Right lung (tissue), 5 donors: ENCODE measurements around the gene CMYA5. TPM values are rescaled to one million over a fixed set of nuclear protein-coding genes. Genes with fewer than 3 reads are reported as not detected.
"Not testable (repeated sequence)": the region's sequence is repeated elsewhere in the genome, so short reads cannot be mapped to it uniquely, and the experiment has no call there.

Experiments used
- DNase-seq, 2 donors: peaks; one replicate each; pipeline ENCODE4 v3.0.0-alpha.2; 2013
- polyA plus RNA-seq, 5 donors: library from polyadenylated mRNA; unstranded; fragments of 120-200 nt; gene quantifications; one replicate each; pipeline versions ENCODE4 v1.2.1 to v1.2.3, GENCODE V29; 2013; ENCODE audit warnings: inconsistent platforms in 1 of 5, low replicate concordance in 1 of 5; ENCODE audit not compliant: insufficient read length in 5 of 5, insufficient read depth in 1 of 5

The CMYA5 gene
- polyA plus RNA-seq, 5 donors = 8.7 to 14.0 (median 10.7) TPM

- no peak for DNase-seq
Observed at GRCh38 chr5:79746642-79747569, 57.3 kb downstream of the CMYA5 start.

DNA sequence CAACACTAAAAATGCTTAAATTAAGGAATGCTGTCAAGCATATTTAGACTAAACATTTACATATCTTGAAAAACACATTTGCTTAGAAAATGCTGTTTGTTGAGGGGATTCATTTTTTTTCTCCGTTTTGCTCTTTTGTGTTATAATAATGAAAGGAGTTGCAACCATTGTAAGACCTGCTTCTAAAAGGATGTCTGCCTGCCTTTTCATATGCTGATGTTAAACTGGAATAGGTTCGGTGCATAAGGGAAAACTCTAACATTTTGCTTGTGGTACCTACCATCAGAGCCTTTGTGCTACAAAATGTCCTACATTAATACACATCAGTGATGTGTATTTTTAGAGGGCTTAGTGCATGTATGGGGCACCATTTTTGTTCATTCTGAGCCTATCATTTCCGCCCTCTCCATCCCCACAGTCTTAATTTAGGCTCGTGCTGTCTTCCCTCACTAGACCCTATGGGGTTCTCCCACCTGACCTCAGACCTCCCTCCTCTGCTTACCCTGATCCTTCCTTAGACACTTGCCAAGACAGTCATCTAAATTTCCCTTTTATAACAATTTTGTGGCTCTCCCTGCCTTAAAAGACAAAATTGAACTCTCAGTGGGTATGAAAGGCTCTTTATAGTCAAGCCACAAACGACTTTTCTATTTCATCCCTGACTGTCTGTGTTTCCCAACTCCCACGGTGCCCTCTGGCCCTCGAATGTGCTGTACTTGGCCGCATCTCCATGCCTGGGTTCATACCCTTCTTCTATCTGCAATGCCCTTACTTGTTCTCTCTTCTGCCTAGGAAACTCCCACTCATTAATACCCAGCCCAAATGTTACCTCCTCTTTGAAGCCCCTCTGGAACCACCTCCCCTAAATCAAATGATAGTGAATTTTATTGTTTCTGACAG, 61.2 kb downstream of the CMYA5 start:
- DNase-seq = no peak

- DNase-seq = no peak
Observed at GRCh38 chr5:79753092-79753491, 63.5 kb downstream of the CMYA5 start.

GRCh38 chr5:79753877-79754645, 64.4 kb downstream of the CMYA5 start:
- DNase-seq = no peak

GRCh38 chr5:79754865-79755555, 65.4 kb downstream of the CMYA5 start:
- DNase-seq = no peak

DNA sequence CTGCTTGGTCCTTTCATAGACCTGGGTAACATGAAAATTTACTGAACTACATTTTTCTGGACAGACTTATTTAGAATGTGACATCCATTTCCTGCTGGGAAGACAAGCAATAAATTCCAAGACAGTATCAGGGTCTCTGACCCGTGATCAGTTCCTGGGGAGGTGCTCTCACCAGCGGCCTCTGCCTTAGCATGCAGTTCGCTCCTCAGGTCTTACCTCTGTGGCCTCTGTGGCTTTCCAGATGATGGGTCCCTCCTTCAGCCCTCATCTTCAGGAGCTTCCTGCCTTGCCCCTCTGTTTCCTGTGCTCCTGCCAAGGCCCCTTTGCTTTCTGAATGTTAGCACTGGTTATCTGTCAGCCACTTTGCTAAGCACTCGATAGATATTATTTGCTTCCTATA, 66.4 kb downstream of the CMYA5 start:
- no peak for DNase-seq

GRCh38 chr5:79759436-79759835, 69.8 kb downstream of the CMYA5 start:
- no peak for DNase-seq

DNA sequence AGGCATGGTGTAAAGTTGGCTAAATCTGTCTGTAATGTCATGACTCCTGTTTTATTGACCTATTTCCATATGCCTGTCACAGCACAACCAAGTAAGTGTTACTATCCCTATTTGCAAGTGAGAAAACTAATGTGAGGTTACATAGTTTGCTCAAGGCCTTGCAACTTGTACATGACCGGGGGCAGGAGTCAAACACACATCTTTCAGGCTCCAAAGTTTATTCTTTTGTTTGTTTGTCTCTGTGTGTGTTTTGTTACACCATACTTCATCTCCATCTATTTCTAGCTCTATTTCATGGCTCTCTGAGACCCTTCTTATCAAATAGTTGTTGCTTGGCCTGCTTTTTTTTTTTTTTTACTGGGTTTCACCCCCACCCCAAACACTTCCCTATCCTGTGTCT, 70.2 kb downstream of the CMYA5 start:
- no peak for DNase-seq

- no peak for DNase-seq
Observed at GRCh38 chr5:79762929-79763328, 73.3 kb downstream of the CMYA5 start.

- not testable (repeated sequence) for DNase-seq
Observed at GRCh38 chr5:79764147-79764546, 74.5 kb downstream of the CMYA5 start.

DNA sequence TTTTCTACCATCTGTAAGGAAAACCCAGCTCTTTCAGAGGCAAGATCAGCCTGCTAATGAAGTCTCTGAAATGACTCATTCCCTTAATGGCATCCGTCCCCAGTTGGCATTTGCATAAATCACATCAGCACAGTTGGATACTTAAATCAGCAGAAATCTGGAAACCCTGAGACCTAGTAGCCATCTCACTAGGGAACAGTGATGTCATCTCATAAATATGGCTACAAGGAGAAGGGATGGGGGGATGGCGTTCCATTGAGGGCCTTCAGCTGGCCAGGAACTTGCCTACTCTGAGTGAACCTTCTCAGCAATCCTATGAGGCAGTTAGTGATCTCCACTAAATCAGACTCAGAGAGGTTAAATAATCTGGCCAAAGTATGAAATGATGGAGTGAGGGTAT, 81.8 kb downstream of the CMYA5 start:
- no peak for DNase-seq

GRCh38 chr5:79772651-79773050, 83.0 kb downstream of the CMYA5 start:
- DNase-seq = no peak

GRCh38 chr5:79773612-79774011, 84.0 kb downstream of the CMYA5 start:
- no peak for DNase-seq

GRCh38 chr5:79774171-79774854, 84.7 kb downstream of the CMYA5 start:
- no peak for DNase-seq

- DNase-seq = no peak
Observed at GRCh38 chr5:79774855-79775237, 85.2 kb downstream of the CMYA5 start.

DNA sequence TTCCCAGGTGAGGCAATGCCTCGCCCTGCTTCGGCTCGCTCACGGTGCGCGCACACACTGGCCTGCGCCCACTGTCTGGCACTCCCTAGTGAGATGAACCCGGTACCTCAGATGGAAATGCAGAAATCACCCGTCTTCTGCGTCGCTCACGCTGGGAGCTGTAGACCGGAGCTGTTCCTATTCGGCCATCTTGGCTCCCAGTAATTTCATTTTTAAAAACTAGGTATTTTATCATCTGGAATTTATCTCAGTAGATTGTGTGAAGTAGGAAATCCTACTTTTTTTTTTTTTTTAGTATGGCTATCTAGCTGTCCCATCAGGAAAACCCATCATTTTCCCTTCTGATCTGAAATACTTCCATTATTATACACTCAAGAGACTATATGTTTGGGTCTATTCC, 95.1 kb downstream of the CMYA5 start:
- not testable (repeated sequence) for DNase-seq

DNA sequence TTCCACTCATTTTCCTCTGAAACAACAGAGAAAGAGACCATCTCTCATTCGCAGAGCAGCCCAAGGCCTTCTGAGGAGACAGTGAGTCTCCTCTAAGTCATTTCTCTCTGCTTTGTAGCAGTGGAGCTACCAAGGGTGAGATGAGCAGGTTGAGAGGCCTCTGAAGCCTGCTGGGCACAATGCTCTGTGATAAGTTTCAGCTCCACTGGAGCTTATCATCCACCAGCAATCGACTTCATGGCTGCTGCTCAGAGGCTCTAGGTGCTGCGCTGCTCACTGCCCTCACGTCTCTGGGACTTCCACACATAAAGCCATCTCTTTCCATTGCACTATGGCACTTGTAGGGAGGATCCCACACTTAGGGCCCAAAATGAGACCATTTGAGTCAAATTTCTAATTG, 96.3 kb downstream of the CMYA5 start:
- no peak for DNase-seq

DNA sequence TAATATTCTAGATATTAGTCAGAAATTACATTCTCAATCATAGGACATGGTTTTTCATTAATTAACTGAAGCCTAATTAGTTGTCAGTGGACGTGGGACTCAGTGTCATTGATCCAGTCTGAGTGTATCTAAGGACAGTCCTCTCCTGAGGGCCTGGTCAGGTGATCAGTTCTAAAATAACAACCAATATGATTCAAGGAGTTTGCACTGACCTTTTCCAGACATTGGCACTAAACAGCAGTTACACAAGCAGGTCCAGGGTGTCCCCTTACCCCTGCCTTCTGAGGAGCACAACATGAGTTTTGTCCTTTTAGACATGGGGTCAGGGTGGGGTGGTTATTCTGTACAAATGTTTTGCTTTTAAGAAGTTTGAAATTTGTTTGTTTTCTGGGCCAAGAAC, 97.8 kb downstream of the CMYA5 start:
- no peak for DNase-seq

DNA sequence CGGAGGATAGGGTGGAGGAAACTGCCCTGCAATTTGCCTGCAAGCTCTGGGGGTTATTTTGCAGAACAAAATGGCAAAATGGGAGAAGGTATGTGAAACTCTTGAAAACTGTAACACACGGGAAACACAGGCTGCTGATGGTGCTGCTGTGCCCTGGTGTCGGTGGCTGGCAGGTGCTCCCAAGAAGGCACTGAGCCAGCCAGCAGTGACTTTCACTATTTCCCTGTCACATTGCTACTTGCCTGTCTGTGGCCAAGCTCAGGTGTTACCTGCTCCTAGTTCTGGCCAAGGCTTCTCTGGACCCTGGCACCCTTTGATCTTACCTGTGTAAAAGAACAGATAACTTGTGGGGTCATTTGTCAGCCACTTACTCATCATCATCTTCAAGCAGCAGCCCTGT, 102.2 kb downstream of the CMYA5 start:
- no peak for DNase-seq

GRCh38 chr5:79792463-79792862, 102.8 kb downstream of the CMYA5 start:
- DNase-seq = no peak

- DNase-seq = no peak
Observed at GRCh38 chr5:79793304-79793703, 103.7 kb downstream of the CMYA5 start.
